SK-N-SH treated with all-trans-retinoic acid at 6 μM for 48 hours (cell line): ENCODE results near the gene MPP1.

Source experiments
- ATAC-seq: fragments of 200-7000 bp; cut with Tn5 transposase; 3 replicates; pipeline ENCODE4 v1.9.1; 2020; ENCODE audit warnings: mild to moderate bottlenecking, moderate library complexity
- ARNTL ChIP-seq: fragments of 450-650 bp; formaldehyde crosslinking; IDR thresholded peaks from 2 replicates; pipeline ENCODE4 v1.5.0; 2020; ENCODE audit warnings: low read depth, mild to moderate bottlenecking, moderate library complexity, borderline replicate concordance
- BACH2 ChIP-seq: fragments of 250-450 bp; sonication (Bioruptor Pico); IDR thresholded peaks from 2 replicates; pipeline ENCODE4 v1.9.0; 2021; ENCODE audit warnings: mild to moderate bottlenecking, borderline replicate concordance
- CSDC2 ChIP-seq: fragments of 250-450 bp; sonication (Bioruptor Pico); IDR thresholded peaks from 2 replicates; pipeline ENCODE4 v1.5.0; 2020; ENCODE audit warnings: mild to moderate bottlenecking, moderate library complexity
- ESRRG ChIP-seq: fragments of 250-450 bp; sonication (Bioruptor Pico); IDR thresholded peaks from 2 replicates; pipeline ENCODE4 v1.6.1; 2021; ENCODE audit warnings: mild to moderate bottlenecking
- GLIS3 ChIP-seq: fragments of 250-450 bp; sonication (Bioruptor Pico); IDR thresholded peaks from 2 replicates; pipeline ENCODE4 v1.5.0; 2020; ENCODE audit warnings: mild to moderate bottlenecking, moderate library complexity
- ISL1 ChIP-seq: fragments of 250-450 bp; sonication (Bioruptor Pico); IDR thresholded peaks from 2 replicates; pipeline ENCODE4 v2.1.2; 2022; ENCODE audit warnings: mild to moderate bottlenecking, moderate library complexity
- OSR1 ChIP-seq: fragments of 250-450 bp; sonication (Bioruptor Pico); IDR thresholded peaks from 2 replicates; pipeline ENCODE4 v1.8.0; 2022; ENCODE audit warnings: moderate library complexity, mild to moderate bottlenecking, inconsistent platforms
- PPARA ChIP-seq: fragments of 250-450 bp; sonication (Bioruptor Pico); IDR thresholded peaks from 2 replicates; pipeline ENCODE4 v1.5.0; 2020; ENCODE audit warnings: mild to moderate bottlenecking, borderline replicate concordance
- RARB ChIP-seq: fragments of 250-450 bp; sonication (Bioruptor Pico); IDR thresholded peaks from 2 replicates; pipeline ENCODE4 v1.8.0; 2021; ENCODE audit warnings: mild to moderate bottlenecking, moderate library complexity
- TCF4 ChIP-seq: fragments of 250-450 bp; sonication (Bioruptor Pico); IDR thresholded peaks from 2 replicates; pipeline ENCODE4 v1.8.0; 2021; ENCODE audit warnings: mild to moderate bottlenecking, moderate library complexity, borderline replicate concordance
- TOX ChIP-seq: fragments of 250-450 bp; sonication (Bioruptor Pico); IDR thresholded peaks from 2 replicates; pipeline ENCODE4 v1.8.0; 2021; ENCODE audit warnings: mild to moderate bottlenecking, moderate library complexity, borderline replicate concordance
- ZC3H10 ChIP-seq: fragments of 250-450 bp; sonication (Bioruptor Pico); IDR thresholded peaks from 2 replicates; pipeline ENCODE4 v1.5.1; 2021; ENCODE audit warnings: mild to moderate bottlenecking, moderate library complexity
- ZFP30 ChIP-seq: fragments of 450-650 bp; formaldehyde crosslinking; IDR thresholded peaks from 2 replicates; pipeline ENCODE4 v1.5.0; 2022; ENCODE audit warnings: mild to moderate bottlenecking, moderate library complexity
- ZNF70 ChIP-seq: fragments of 450-650 bp; formaldehyde crosslinking; IDR thresholded peaks from 2 replicates; pipeline ENCODE4 v1.5.0; 2020; ENCODE audit warnings: mild to moderate bottlenecking, moderate library complexity
- ZNF8 ChIP-seq: fragments of 450-650 bp; formaldehyde crosslinking; IDR thresholded peaks from 2 replicates; pipeline ENCODE4 v1.5.0; 2020; ENCODE audit warnings: mild to moderate bottlenecking, moderate library complexity
- TF ChIP-seq, protein P1 (sequence below): fragments of 250-450 bp; sonication (Bioruptor Pico); IDR thresholded peaks from 2 replicates; pipeline ENCODE4 v1.5.1; 2020; ENCODE audit warnings: low read depth, mild to moderate bottlenecking, moderate library complexity
- TF ChIP-seq, protein P2 (sequence below): fragments of 250-450 bp; sonication (Bioruptor Pico); IDR thresholded peaks from 2 replicates; pipeline ENCODE4 v1.8.0; 2021; ENCODE audit warnings: low read depth, mild to moderate bottlenecking, moderate library complexity, borderline replicate concordance
- TF ChIP-seq, protein P3 (sequence below): fragments of 250-450 bp; sonication (Bioruptor Pico); IDR thresholded peaks from 2 replicates; pipeline ENCODE4 v1.8.0; 2020; ENCODE audit warnings: mild to moderate bottlenecking, moderate library complexity, borderline replicate concordance
- TF ChIP-seq, protein P4 (sequence below): fragments of 250-450 bp; sonication (Bioruptor Pico); IDR thresholded peaks from 2 replicates; pipeline ENCODE4 v1.5.1; 2021; ENCODE audit warnings: mild to moderate bottlenecking, moderate library complexity

MPP1 gene

DNA sequence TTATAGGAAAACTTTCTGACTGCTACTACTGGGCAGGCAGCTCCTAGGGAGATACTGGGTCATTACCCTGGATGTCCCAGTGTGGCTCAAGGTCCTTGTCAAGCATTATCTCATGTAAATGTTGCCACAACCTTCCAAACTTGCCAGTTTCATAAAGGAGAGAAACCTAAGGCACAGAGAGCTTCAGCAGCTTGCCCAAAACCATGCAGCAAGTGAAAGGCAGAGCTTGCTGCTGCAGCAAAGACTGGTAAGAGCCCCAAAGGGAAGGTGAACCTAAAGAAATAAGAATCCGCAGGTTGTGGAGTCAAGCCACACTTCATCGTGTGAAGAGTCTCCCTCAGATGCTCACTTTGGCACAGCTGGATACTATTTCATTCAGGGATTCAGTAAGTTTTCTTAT lies 2.3 kb downstream of the MPP1 start:
- ATAC-seq, result no peak
- TF ChIP-seq ISL1 (CRISPR knock-in tag) (no peak), ZFP30 (CRISPR knock-in tag) (no peak), ARNTL (CRISPR knock-in tag) (no peak), ZNF8 (CRISPR knock-in tag) (no peak), RARB (CRISPR knock-in tag) (no peak), GLIS3 (CRISPR knock-in tag) (no peak), OSR1 (no peak), TOX (CRISPR knock-in tag) (no peak)
- TF ChIP-seq, protein P1, sequence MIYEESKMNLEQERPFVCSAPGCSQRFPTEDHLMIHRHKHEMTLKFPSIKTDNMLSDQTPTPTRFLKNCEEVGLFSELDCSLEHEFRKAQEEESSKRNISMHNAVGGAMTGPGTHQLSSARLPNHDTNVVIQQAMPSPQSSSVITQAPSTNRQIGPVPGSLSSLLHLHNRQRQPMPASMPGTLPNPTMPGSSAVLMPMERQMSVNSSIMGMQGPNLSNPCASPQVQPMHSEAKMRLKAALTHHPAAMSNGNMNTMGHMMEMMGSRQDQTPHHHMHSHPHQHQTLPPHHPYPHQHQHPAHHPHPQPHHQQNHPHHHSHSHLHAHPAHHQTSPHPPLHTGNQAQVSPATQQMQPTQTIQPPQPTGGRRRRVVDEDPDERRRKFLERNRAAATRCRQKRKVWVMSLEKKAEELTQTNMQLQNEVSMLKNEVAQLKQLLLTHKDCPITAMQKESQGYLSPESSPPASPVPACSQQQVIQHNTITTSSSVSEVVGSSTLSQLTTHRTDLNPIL (CRISPR knock-in tag), result no peak
- TF ChIP-seq, protein P2, sequence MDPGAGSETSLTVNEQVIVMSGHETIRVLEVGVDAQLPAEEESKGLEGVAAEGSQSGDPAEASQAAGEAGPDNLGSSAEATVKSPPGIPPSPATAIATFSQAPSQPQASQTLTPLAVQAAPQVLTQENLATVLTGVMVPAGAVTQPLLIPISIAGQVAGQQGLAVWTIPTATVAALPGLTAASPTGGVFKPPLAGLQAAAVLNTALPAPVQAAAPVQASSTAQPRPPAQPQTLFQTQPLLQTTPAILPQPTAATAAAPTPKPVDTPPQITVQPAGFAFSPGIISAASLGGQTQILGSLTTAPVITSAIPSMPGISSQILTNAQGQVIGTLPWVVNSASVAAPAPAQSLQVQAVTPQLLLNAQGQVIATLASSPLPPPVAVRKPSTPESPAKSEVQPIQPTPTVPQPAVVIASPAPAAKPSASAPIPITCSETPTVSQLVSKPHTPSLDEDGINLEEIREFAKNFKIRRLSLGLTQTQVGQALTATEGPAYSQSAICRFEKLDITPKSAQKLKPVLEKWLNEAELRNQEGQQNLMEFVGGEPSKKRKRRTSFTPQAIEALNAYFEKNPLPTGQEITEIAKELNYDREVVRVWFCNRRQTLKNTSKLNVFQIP (CRISPR knock-in tag), result no peak
- TF ChIP-seq, protein P3, sequence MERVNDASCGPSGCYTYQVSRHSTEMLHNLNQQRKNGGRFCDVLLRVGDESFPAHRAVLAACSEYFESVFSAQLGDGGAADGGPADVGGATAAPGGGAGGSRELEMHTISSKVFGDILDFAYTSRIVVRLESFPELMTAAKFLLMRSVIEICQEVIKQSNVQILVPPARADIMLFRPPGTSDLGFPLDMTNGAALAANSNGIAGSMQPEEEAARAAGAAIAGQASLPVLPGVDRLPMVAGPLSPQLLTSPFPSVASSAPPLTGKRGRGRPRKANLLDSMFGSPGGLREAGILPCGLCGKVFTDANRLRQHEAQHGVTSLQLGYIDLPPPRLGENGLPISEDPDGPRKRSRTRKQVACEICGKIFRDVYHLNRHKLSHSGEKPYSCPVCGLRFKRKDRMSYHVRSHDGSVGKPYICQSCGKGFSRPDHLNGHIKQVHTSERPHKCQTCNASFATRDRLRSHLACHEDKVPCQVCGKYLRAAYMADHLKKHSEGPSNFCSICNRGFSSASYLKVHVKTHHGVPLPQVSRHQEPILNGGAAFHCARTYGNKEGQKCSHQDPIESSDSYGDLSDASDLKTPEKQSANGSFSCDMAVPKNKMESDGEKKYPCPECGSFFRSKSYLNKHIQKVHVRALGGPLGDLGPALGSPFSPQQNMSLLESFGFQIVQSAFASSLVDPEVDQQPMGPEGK (CRISPR knock-in tag), result no peak

DNA sequence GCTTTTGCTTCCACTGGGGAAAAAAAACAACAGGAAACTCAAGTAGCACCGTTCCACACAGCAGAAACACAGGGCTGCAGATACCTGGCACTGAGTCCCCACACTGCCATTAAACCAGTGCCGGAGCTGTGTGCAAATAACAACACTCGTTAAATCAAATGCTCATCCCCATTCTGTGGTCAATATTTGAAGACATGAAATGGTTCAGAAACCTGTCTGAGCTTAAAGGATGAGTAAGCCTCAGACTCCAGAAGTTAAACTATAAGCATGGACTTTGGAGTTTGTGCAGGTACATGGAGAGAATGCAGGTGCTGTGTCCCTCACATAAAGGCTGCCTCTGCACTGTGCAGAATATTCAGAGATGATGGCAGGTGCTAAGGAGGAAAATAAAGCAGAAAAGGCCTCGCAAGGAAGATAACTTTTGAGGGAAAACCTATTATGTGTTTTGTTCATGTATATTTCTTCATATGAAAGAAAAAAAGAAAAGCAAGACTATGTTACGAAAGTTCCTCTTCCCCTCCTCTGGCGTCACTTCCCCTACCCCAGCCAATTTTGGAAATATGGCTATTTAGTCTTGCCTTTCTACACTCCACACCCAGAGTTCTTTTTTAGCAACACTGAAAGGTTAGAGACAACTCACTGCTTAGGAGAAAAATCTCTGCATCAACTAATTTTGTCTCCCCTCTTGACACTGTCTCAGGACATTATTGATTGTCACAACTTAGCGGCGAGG lies 4.6 kb downstream of the MPP1 start:
- TF ChIP-seq ESRRG, result no peak
- TF ChIP-seq ZC3H10 (CRISPR knock-in tag), result no peak
- TF ChIP-seq BACH2 (CRISPR knock-in tag), result no peak
- TF ChIP-seq PPARA (CRISPR knock-in tag), result no peak
- TF ChIP-seq OSR1, result no peak
- TF ChIP-seq ZNF8 (CRISPR knock-in tag), result no peak
- no peak for TF ChIP-seq CSDC2 (CRISPR knock-in tag)
- TF ChIP-seq, protein P4, sequence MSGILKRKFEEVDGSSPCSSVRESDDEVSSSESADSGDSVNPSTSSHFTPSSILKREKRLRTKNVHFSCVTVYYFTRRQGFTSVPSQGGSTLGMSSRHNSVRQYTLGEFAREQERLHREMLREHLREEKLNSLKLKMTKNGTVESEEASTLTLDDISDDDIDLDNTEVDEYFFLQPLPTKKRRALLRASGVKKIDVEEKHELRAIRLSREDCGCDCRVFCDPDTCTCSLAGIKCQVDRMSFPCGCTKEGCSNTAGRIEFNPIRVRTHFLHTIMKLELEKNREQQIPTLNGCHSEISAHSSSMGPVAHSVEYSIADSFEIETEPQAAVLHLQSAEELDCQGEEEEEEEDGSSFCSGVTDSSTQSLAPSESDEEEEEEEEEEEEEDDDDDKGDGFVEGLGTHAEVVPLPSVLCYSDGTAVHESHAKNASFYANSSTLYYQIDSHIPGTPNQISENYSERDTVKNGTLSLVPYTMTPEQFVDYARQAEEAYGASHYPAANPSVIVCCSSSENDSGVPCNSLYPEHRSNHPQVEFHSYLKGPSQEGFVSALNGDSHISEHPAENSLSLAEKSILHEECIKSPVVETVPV, result no peak
- TF ChIP-seq TOX (CRISPR knock-in tag), result no peak
- no peak for TF ChIP-seq GLIS3 (CRISPR knock-in tag)
- no peak for TF ChIP-seq TCF4
- TF ChIP-seq ARNTL (CRISPR knock-in tag), result no peak
- ATAC-seq, result no peak

DNA sequence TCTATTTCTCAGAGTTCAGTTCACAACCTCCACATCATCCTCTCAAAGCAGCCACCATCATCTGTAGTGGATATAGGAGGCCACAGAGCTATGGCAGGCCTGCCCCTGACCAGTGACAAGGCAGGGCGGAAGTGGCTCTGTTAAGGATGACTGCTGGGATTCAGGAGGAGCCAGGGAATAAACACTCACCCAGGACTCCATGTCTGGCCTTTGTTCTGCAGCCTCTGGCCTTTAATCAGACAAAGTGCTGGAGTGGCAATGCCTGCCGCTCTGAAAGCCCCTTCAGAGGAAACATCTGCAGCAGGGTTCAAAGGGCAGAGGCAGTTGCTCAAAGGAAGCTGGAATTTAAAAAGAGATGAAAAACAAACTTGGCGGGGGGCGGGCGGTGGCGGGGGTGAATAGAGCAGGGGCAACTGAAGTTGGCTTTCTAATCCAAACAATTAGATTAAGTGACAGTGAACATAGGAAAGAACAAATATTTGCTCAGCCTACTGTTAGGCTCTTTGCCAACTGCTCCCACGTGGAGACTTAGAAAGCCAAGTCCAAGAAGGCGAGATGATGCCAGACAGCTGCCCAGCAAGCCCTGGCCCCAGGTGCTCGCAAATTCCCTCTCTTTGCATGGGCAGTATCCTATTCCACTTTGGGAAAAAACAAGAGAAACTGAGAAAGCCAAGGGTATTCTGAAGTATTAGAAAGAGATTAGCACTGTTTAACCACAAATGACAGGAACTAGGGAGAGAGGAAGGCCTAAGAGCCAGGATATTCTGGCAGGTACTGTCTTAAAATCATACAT lies 5.5 kb downstream of the MPP1 start:
- TF ChIP-seq, protein P1 (CRISPR knock-in tag), result no peak
- TF ChIP-seq, protein P3 (CRISPR knock-in tag), result no peak
- TF ChIP-seq, protein P4, result no peak
- no peak for TF ChIP-seq ZNF70
- peak; percentile 53 for ATAC-seq
